Breast epithelium (tissue), 4 donors: ENCODE data around the gene OSR1. TPM values are rescaled to one million over a fixed set of nuclear protein-coding genes. Genes with fewer than 3 reads are reported as not detected.
A peak's percentile ranks its signal among the peaks of the same experiment; 100 is the strongest.

Experiments
- DNase-seq, 2 donors: peaks; one replicate each; pipeline ENCODE4 v3.0.0-alpha.2; 2019; ENCODE audit warnings: low spot score in 2 of 2
- H3K27ac ChIP-seq, 2 donors: fragments of 200-600 bp; sonication (generic) in 1 of 2; one replicate each; pipeline ENCODE4 v1.5.1; 2016 to 2019; ENCODE audit warnings: mild to moderate bottlenecking in 1 of 2
- H3K27me3 ChIP-seq, 2 donors: fragments of 200-600 bp; sonication (generic) in 1 of 2; one replicate each; pipeline versions ENCODE4 v1.5.1 to v1.6.0; 2017 to 2019; ENCODE audit warnings: control low read depth in 1 of 2, mild to moderate bottlenecking in 1 of 2
- H3K36me3 ChIP-seq: fragments of 200-600 bp; one replicate; pipeline ENCODE4 v1.5.1; 2019
- H3K4me1 ChIP-seq, 2 donors: fragments of 200-600 bp; sonication (generic); one replicate each; pipeline ENCODE4 v1.5.1; 2016 to 2019; ENCODE audit warnings: control low read depth in 1 of 2
- H3K4me3 ChIP-seq, 3 donors: fragments of 200-600 bp; sonication (generic); 1 replicate in 2 of 3; 2 replicates in 1 of 3; pipeline ENCODE4 v1.5.1; 2016 to 2019; ENCODE audit warnings: mild to moderate bottlenecking in 3 of 3, moderate library complexity in 2 of 3
- H3K9me3 ChIP-seq, 2 donors: fragments of 200-600 bp; sonication (generic) in 1 of 2; one replicate each; pipeline ENCODE4 v1.5.1; 2016 to 2019; ENCODE audit warnings: control low read depth in 1 of 2
- POLR2A ChIP-seq: fragments of 450-650 bp; IDR thresholded peaks from one replicate; pipeline ENCODE4 v1.6.1; 2016; ENCODE audit warnings: antibody characterized with exemption, mild to moderate bottlenecking, moderate library complexity
- POLR2AphosphoS5 ChIP-seq, 3 donors: sonication (generic); formaldehyde crosslinking; IDR thresholded peaks; one replicate each; pipeline ENCODE4 v1.6.1; 2017; ENCODE audit warnings: antibody characterized with exemption in 3 of 3
- intact Hi-C: fragments of 100-400 bp; cut with DNase I; formaldehyde crosslinking; loops from one replicate; pipeline ENCODE4 v1.15.1; 2023; ENCODE audit warnings: low total_unique reads
- total RNA-seq, 3 donors: library from RNA; depleted of rRNA; stranded (reverse); fragments of >200 nt; gene quantifications; one replicate each; pipeline ENCODE4 v1.1.0, GENCODE V29; 2016
- TF ChIP-seq, protein P1 (sequence below), 3 donors: fragments of 450-650 bp; IDR thresholded peaks; one replicate each; pipeline ENCODE4 v1.5.1; 2016 to 2017; ENCODE audit warnings: antibody characterized with exemption in 3 of 3, mild to moderate bottlenecking in 3 of 3, moderate library complexity in 3 of 3

OSR1 gene
- total RNA-seq, 3 donors from 2014 or later = 18.7 to 40.0 (median 34.1) TPM

DNA sequence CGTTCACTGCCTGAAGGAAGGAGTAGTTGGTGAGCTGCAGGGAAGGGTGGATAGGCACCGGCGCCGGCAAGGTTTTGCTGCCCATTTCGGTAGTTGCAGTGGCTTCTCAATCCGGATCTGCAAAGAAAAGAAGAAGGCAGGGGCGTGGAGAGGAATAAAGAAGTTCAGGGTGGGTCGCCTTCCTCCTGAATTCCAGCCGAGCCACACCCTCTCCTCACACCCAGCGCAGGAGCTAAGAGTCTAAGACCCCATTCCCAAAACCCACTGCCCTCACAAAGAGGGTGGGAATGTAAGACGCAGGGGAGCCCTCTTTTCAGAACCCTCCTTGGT lies 4.7 kb downstream of the OSR1 start:
- Histone ChIP-seq H3K36me3 (no peaks in the 10 kb centered on the region), H3K4me1 (no peaks in the 10 kb centered on the region), H3K27me3 (peaks cover 0 to 24% of the 10 kb centered on the region in 2 donors), H3K27ac (peak overlapping the region in 1 of 2 donors; percentile 92), H3K9me3 (no peaks in the 10 kb centered on the region), H3K4me3 (peak overlapping the region in 2 of 3 donors; percentile 7 to 80)
- TF ChIP-seq POLR2A (no peak), POLR2AphosphoS5 (IDR thresholded peaks at IDR 0.05) (no peak)
- TF ChIP-seq, protein P1, sequence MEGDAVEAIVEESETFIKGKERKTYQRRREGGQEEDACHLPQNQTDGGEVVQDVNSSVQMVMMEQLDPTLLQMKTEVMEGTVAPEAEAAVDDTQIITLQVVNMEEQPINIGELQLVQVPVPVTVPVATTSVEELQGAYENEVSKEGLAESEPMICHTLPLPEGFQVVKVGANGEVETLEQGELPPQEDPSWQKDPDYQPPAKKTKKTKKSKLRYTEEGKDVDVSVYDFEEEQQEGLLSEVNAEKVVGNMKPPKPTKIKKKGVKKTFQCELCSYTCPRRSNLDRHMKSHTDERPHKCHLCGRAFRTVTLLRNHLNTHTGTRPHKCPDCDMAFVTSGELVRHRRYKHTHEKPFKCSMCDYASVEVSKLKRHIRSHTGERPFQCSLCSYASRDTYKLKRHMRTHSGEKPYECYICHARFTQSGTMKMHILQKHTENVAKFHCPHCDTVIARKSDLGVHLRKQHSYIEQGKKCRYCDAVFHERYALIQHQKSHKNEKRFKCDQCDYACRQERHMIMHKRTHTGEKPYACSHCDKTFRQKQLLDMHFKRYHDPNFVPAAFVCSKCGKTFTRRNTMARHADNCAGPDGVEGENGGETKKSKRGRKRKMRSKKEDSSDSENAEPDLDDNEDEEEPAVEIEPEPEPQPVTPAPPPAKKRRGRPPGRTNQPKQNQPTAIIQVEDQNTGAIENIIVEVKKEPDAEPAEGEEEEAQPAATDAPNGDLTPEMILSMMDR (IDR thresholded peaks at IDR 0.05) = no peak
- intact Hi-C loops = no loop called here
- no peak for DNase-seq

DNA sequence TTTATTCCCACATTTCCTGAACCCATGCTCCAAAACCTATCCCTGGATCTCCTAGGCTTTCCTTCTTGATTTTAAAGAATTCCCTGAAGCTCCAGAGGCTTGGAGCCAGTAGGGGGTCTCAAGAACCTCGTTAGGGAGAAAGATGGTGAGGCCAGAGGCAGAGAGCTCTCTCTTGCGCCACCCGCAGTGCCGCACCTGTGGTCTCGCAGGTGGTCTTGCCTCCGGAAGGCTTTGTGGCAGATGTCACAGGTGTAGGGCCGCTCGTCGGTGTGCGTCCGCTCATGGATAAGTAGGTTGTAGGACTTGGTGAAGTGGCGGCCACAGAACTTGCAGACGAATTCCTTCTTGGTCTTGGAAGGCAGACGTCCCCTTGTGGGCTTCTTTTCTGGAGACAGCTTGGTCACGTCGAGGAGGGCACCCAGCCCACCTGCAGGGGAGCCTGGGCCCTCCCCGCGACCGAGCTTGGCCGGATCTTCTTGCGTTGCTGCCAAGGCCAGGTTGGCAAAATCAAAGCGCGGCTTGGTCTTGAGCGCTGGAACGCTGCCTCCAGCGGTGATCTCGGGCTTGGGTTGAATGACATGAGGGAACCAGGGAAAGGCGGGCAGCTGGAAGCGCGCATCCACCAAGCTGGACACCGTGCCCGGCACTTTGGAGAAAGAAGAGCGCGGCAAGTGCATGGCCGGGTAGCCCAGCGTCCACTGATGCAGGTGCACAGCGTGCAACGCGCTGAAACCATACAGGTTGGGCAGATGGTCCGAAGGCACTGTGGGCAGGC lies 5.3 kb downstream of the OSR1 start:
- Histone ChIP-seq H3K4me3 (peak overlapping the region in 2 of 3 donors; percentile 7 to 80), H3K27ac (no peak overlapping the region), H3K4me1 (no peaks in the 10 kb centered on the region), H3K9me3 (no peaks in the 10 kb centered on the region), H3K36me3 (no peaks in the 10 kb centered on the region), H3K27me3 (peaks cover 0 to 24% of the 10 kb centered on the region in 2 donors)
- intact Hi-C loops = no loop called here
- TF ChIP-seq POLR2A = no peak
- DNase-seq = no peak

DNA sequence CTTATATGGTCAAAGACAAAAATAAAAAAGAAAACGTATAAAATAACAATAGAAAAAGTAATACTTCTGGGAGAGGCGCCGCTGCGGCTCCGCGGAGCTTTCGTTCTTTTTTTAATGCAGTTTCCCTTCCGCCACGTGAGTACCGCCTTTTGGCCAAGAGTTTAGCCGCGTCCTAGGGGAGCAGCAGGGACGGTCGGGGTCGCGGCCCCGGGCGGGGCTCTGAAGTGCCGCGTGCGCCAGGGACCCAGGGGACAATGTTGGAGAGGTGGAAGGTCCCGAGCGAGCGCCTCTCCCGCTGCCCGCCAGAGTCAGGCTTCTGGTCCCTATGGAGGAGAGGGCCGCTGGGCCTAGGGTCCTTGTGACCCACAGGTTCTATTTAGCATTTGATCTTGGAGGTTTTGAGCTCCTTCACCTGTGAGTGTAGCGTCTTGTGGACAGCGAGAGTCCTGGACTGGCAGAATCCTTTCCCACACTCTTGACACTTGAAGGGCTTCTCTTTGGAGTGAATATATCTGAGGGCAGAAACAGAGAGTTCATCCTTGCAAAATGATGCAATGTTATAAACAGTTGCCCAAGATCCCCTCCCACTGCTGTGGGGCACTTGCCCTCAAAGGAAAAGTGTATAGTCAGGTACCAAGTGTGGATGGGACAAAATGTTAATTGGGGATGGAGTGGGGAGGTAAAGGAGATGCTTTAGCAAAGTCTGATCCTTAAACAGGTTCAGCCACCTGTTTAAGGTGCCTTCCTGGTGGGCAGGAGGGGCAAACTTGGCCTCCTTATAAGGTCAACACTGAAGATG lies 6.3 kb downstream of the OSR1 start:
- no peak for TF ChIP-seq POLR2AphosphoS5 (IDR thresholded peaks at IDR 0.05)
- TF ChIP-seq, protein P1 (IDR thresholded peaks at IDR 0.05) = no peak
- no peak for TF ChIP-seq POLR2A
- H3K4me1 ChIP-seq = peaks cover 0 to 2% of the 10 kb centered on the region in 2 donors
- peak overlapping the region; percentile 19 to 40 for H3K27ac ChIP-seq
- H3K9me3 ChIP-seq = no peaks in the 10 kb centered on the region
- H3K36me3 ChIP-seq = no peaks in the 10 kb centered on the region
- peak overlapping the region; percentile 4 to 43 (median 12) for H3K4me3 ChIP-seq
- intact Hi-C loops = no loop called here
- H3K27me3 ChIP-seq = peaks cover 0 to 20% of the 10 kb centered on the region in 2 donors
- no peak for DNase-seq

DNA sequence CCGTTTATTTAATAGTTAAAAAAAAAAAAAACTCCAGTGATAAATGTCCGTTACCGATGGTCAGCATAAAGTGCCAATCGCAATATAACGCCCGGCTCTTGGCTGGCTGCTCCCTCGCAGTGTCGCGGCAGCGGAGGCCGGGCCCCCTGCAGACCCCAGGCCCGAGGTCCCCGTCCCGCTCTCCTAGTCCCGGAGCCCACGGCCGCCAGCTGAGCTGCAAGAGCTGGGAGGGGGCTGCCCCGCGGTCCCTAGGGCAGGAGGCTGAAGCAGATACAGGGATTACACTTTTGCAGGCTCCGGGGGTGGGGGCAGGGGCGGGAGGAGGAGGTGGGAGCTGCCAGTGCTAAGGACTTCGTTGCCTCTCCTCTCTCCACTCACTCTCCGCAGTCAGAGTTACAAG lies 6.9 kb downstream of the OSR1 start:
- intact Hi-C loops = no loop called here
- H3K4me1 ChIP-seq = peaks cover 0 to 4% of the 10 kb centered on the region in 2 donors
- DNase-seq = no peak
- peak overlapping the region; percentile 4 to 43 (median 12) for H3K4me3 ChIP-seq
- peaks cover 0 to 14% of the 10 kb centered on the region in 2 donors for H3K27me3 ChIP-seq
- no peaks in the 10 kb centered on the region for H3K36me3 ChIP-seq
- TF ChIP-seq POLR2AphosphoS5 (IDR thresholded peaks at IDR 0.05) (no peak), POLR2A (no peak)
- TF ChIP-seq, protein P1 (IDR thresholded peaks at IDR 0.05) = no peak
- H3K9me3 ChIP-seq = no peaks in the 10 kb centered on the region
- H3K27ac ChIP-seq = peak overlapping the region; percentile 19 to 59

DNA sequence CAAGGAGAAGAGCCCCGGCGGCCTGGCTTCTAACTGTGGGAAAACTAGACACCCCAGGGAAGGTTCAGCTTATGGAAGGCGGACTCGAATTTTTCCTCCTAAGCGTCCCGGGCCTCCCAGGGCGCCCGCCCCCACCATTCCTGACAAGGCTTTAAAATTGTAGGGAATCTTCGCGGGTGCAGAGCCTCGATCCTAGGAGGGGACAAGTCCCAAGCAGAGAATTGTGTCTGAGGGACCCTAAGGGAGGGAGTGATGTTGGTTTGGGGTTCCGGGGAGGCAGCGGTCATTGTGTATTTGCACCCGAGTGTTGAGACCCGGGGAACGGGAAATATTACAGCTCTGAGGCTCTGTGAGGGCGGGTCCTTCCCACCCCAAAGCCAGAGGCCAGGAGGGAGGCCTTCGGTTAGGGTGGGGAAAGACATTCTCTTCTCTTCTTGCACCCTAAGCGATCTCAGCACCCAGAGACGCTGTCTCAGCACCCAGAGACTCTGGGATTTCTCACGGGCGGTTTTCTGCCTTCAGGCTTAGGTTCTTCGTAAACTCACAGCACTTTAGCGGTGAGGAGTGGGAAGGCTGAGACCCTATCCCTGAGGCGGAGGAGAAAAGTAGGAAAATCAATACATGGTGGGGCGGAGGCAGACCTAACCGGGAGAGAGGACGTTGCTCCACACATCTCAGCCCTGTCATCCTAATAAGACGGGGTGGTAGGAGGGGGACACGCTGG lies 7.6 kb downstream of the OSR1 start:
- intact Hi-C loops = no loop called here
- DNase-seq = no peak
- no peaks in the 10 kb centered on the region for H3K9me3 ChIP-seq
- H3K4me1 ChIP-seq = peaks cover 0 to 4% of the 10 kb centered on the region in 2 donors
- peak overlapping the region; percentile 5 to 33 (median 8) for H3K4me3 ChIP-seq
- peaks cover 0 to 9% of the 10 kb centered on the region in 2 donors for H3K27me3 ChIP-seq
- peak overlapping the region; percentile 29 to 33 for H3K27ac ChIP-seq
- H3K36me3 ChIP-seq = no peaks in the 10 kb centered on the region
- TF ChIP-seq, protein P1 (IDR thresholded peaks at IDR 0.05) = no peak
- no peak for TF ChIP-seq POLR2AphosphoS5 (IDR thresholded peaks at IDR 0.05)
- TF ChIP-seq POLR2A = no peak
